T-helper 2 cell treated with Interferon-gamma antibody and Interleukin-4, amounts not matched to agents 5 μg/mL and 100 μg/mL, for 36 hours (primary cell): ENCODE results near the gene ERAL1.
"Not testable (repeated sequence)": the region's sequence is repeated elsewhere in the genome, so short reads cannot be mapped to it uniquely, and the experiment has no call there.

Source experiments
- DNase-seq: peaks from one replicate; pipeline ENCODE4 v3.0.0; 2021; ENCODE audit warnings: low spot score
- H3K27ac Mint-ChIP-seq: one replicate; pipeline ENCODE4 v1.8.0; 2021; ENCODE audit warnings: mild to moderate bottlenecking, mixed read lengths
- H3K27me3 Mint-ChIP-seq: one replicate; pipeline ENCODE4 v1.8.0; 2021; ENCODE audit warnings: low read depth, mixed read lengths
- H3K36me3 Mint-ChIP-seq: one replicate; pipeline ENCODE4 v1.8.0; 2021; ENCODE audit warnings: low read depth, mixed read lengths
- H3K4me1 Mint-ChIP-seq: one replicate; pipeline ENCODE4 v1.8.0; 2021; ENCODE audit warnings: low read depth, mixed read lengths
- H3K4me3 Mint-ChIP-seq: one replicate; pipeline ENCODE4 v1.8.0; 2022; ENCODE audit warnings: mild to moderate bottlenecking, moderate library complexity, mixed read lengths
- H3K9me3 Mint-ChIP-seq: one replicate; pipeline ENCODE4 v1.8.0; 2021; ENCODE audit warnings: mixed read lengths

Gene ERAL1

GRCh38 chr17:28893248-28894183, 38.7 kb downstream of the ERAL1 start:
- H3K4me3 Mint-ChIP-seq = peak overlapping the region; percentile 82
- DNase-seq = peak; percentile 45
- H3K27ac Mint-ChIP-seq = peak overlapping the region; percentile 97
- peaks cover 44% of the 10 kb centered on the region for H3K36me3 Mint-ChIP-seq
- not testable (repeated sequence) for H3K27me3 Mint-ChIP-seq, H3K9me3 Mint-ChIP-seq
- peaks cover 59% of the 10 kb centered on the region for H3K4me1 Mint-ChIP-seq

GRCh38 chr17:28895794-28896447, 41.1 kb downstream of the ERAL1 start:
- Mint-ChIP-seq H3K9me3 (no peaks in the 10 kb centered on the region), H3K4me3 (peak overlapping the region; percentile 98), H3K27me3 (no peaks in the 10 kb centered on the region), H3K27ac (peak overlapping the region; percentile 23), H3K36me3 (peaks cover 52% of the 10 kb centered on the region), H3K4me1 (peaks cover 64% of the 10 kb centered on the region)
- DNase-seq = no peak

GRCh38 chr17:28896491-28896883, 41.7 kb downstream of the ERAL1 start:
- Mint-ChIP-seq H3K27ac (peak overlapping the region; percentile 66), H3K9me3 (no peaks in the 10 kb centered on the region), H3K27me3 (no peaks in the 10 kb centered on the region), H3K4me3 (peak overlapping the region; percentile 98), H3K4me1 (peaks cover 60% of the 10 kb centered on the region), H3K36me3 (peaks cover 47% of the 10 kb centered on the region)
- no peak for DNase-seq

GRCh38 chr17:28896884-28897768, 42.3 kb downstream of the ERAL1 start, which contains the start of gene FLOT2:
Gene FLOT2, minus strand, starts transcription at chr17:28897733. Its CDS starts 159 bp downstream, at chr17:28897574.
- Mint-ChIP-seq H3K4me1 (peaks cover 60% of the 10 kb centered on the region), H3K27me3 (no peaks in the 10 kb centered on the region), H3K36me3 (peaks cover 47% of the 10 kb centered on the region), H3K9me3 (no peaks in the 10 kb centered on the region), H3K27ac (peak within 1 kb of the TSS; percentile 92), H3K4me3 (peak within 1 kb of the TSS; percentile 98)
- peak; percentile 60 for DNase-seq

GRCh38 chr17:28897769-28898526, 43.1 kb downstream of the ERAL1 start:
- Mint-ChIP-seq H3K9me3 (no peaks in the 10 kb centered on the region), H3K4me3 (peak overlapping the region; percentile 98), H3K27ac (peak overlapping the region; percentile 92), H3K4me1 (peaks cover 55% of the 10 kb centered on the region), H3K27me3 (no peaks in the 10 kb centered on the region), H3K36me3 (peaks cover 42% of the 10 kb centered on the region)
- DNase-seq = no peak

GRCh38 chr17:28898527-28898955, 43.7 kb downstream of the ERAL1 start:
- H3K36me3 Mint-ChIP-seq = peaks cover 37% of the 10 kb centered on the region
- DNase-seq = no peak
- H3K4me3 Mint-ChIP-seq = peak overlapping the region; percentile 98
- H3K27me3 Mint-ChIP-seq = no peaks in the 10 kb centered on the region
- peak overlapping the region; percentile 26 for H3K27ac Mint-ChIP-seq
- peaks cover 55% of the 10 kb centered on the region for H3K4me1 Mint-ChIP-seq
- H3K9me3 Mint-ChIP-seq = no peaks in the 10 kb centered on the region

GRCh38 chr17:28899212-28899815, 44.5 kb downstream of the ERAL1 start:
- H3K9me3 Mint-ChIP-seq = no peaks in the 10 kb centered on the region
- peaks cover 50% of the 10 kb centered on the region for H3K4me1 Mint-ChIP-seq
- H3K27ac Mint-ChIP-seq = peak overlapping the region; percentile 39
- H3K36me3 Mint-ChIP-seq = peaks cover 36% of the 10 kb centered on the region
- no peak for DNase-seq
- peak overlapping the region; percentile 7 for H3K4me3 Mint-ChIP-seq
- H3K27me3 Mint-ChIP-seq = no peaks in the 10 kb centered on the region

- Mint-ChIP-seq H3K4me1 (peaks cover 41% of the 10 kb centered on the region), H3K27me3 (no peaks in the 10 kb centered on the region), H3K27ac (peak overlapping the region; percentile 84), H3K9me3 (no peaks in the 10 kb centered on the region), H3K4me3 (peak overlapping the region; percentile 88), H3K36me3 (peaks cover 36% of the 10 kb centered on the region)
- DNase-seq = no peak
Observed at GRCh38 chr17:28900986-28901726, 46.3 kb downstream of the ERAL1 start.

- H3K36me3 Mint-ChIP-seq = peaks cover 43% of the 10 kb centered on the region
- DNase-seq = no peak
- no peaks in the 10 kb centered on the region for H3K9me3 Mint-ChIP-seq
- peak overlapping the region; percentile 84 for H3K27ac Mint-ChIP-seq
- peak overlapping the region; percentile 88 for H3K4me3 Mint-ChIP-seq
- no peaks in the 10 kb centered on the region for H3K27me3 Mint-ChIP-seq
- H3K4me1 Mint-ChIP-seq = peaks cover 41% of the 10 kb centered on the region
Observed at GRCh38 chr17:28901866-28902818, 47.3 kb downstream of the ERAL1 start.

GRCh38 chr17:28902819-28903545, 48.2 kb downstream of the ERAL1 start, which contains the start of gene DHRS13:
Gene DHRS13, minus strand, starts transcription at chr17:28903079. Its CDS starts 135 bp downstream, at chr17:28902944.
- Mint-ChIP-seq H3K4me3 (peak within 1 kb of the TSS; percentile 88), H3K36me3 (peaks cover 46% of the 10 kb centered on the region), H3K4me1 (peaks cover 37% of the 10 kb centered on the region), H3K27me3 (no peaks in the 10 kb centered on the region), H3K9me3 (no peaks in the 10 kb centered on the region), H3K27ac (peak within 1 kb of the TSS; percentile 84)
- DNase-seq = peak; percentile 93

- not testable (repeated sequence) for H3K27me3 Mint-ChIP-seq, DNase-seq, H3K9me3 Mint-ChIP-seq
- Mint-ChIP-seq H3K27ac (peak overlapping the region; percentile 63), H3K4me3 (peak overlapping the region; percentile 42), H3K36me3 (peaks cover 44% of the 10 kb centered on the region), H3K4me1 (peaks cover 33% of the 10 kb centered on the region)
Observed at GRCh38 chr17:28903546-28903841, 48.7 kb downstream of the ERAL1 start.
